ENCODE results near the gene CERK.

Gene CERK

DNA sequence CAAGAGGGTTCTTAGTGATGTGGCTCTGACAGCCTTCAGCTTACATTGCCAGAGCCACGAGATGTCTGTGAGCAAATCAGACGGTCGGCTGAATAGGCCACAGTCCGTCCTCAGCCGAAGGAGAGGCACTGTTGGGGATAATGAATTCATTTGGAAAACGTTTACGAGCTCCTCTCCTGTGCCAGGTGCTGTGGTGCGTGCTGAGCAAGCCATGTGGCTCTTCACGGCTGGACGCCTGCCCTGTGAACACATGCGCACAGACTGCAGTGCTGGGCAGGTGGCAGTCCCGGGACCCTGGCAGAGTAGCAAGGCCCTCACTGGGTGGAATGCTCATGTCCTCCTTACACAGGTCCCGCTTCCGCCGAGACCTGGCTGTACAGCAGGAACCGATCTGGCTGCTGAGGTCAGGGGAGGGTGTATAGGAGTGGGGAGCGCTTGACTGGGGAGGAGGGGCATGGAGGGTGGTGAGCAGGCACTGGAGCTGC, 31.2 kb upstream of the CERK start:
- H3K4me3 ChIP-seq (IDR thresholded peaks at IDR 0.05; ENCODE audit: insufficient read depth, low read depth, low read length), result no peak overlapping the region
- TF ChIP-seq, protein P1, sequence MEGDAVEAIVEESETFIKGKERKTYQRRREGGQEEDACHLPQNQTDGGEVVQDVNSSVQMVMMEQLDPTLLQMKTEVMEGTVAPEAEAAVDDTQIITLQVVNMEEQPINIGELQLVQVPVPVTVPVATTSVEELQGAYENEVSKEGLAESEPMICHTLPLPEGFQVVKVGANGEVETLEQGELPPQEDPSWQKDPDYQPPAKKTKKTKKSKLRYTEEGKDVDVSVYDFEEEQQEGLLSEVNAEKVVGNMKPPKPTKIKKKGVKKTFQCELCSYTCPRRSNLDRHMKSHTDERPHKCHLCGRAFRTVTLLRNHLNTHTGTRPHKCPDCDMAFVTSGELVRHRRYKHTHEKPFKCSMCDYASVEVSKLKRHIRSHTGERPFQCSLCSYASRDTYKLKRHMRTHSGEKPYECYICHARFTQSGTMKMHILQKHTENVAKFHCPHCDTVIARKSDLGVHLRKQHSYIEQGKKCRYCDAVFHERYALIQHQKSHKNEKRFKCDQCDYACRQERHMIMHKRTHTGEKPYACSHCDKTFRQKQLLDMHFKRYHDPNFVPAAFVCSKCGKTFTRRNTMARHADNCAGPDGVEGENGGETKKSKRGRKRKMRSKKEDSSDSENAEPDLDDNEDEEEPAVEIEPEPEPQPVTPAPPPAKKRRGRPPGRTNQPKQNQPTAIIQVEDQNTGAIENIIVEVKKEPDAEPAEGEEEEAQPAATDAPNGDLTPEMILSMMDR (conservative IDR thresholded peaks at IDR 0.05; ENCODE audit: low read depth, low read length), result no peak
- no peak overlapping the region for H2AFZ ChIP-seq (ENCODE audit: low read depth)
- no peak overlapping the region for H3K4me2 ChIP-seq
- peaks cover 22% of the 10 kb centered on the region; the same call in 1 of the 2 replicates for H3K79me2 ChIP-seq (ENCODE audit: insufficient read depth, low read depth)
- H3K4me1 ChIP-seq (ENCODE audit: low read depth, poor library complexity, severe bottlenecking), result no peaks in the 10 kb centered on the region
- no peaks in the 10 kb centered on the region for H3K27me3 ChIP-seq (ENCODE audit: insufficient read depth, low read depth)
- no peak overlapping the region for H3K27ac ChIP-seq
- no peaks in the 10 kb centered on the region for H4K20me1 ChIP-seq (ENCODE audit: insufficient read depth)
- H3K9ac ChIP-seq, result no peak overlapping the region
- no peaks in the 10 kb centered on the region for H3K36me3 ChIP-seq (ENCODE audit: insufficient read depth)

GRCh38 chr22:46767249-46767985, 29.4 kb upstream of the CERK start:
- Histone ChIP-seq H4K20me1 (ENCODE audit: insufficient read depth) (no peaks in the 10 kb centered on the region), H3K79me2 (ENCODE audit: insufficient read depth, low read depth) (peaks cover 38% of the 10 kb centered on the region; the same call in 1 of the 2 replicates), H3K4me2 (no peak overlapping the region), H3K4me3 (IDR thresholded peaks at IDR 0.05; ENCODE audit: insufficient read depth, low read depth, low read length) (no peak overlapping the region), H3K9ac (no peak overlapping the region), H2AFZ (ENCODE audit: low read depth) (no peak overlapping the region), H3K27ac (no peak overlapping the region), H3K27me3 (ENCODE audit: insufficient read depth, low read depth) (no peaks in the 10 kb centered on the region), H3K4me1 (ENCODE audit: low read depth, poor library complexity, severe bottlenecking) (peaks cover 5% of the 10 kb centered on the region), H3K36me3 (ENCODE audit: insufficient read depth) (no peaks in the 10 kb centered on the region)
- TF ChIP-seq, protein P1 (conservative IDR thresholded peaks at IDR 0.05; ENCODE audit: low read depth, low read length), result no peak

DNA sequence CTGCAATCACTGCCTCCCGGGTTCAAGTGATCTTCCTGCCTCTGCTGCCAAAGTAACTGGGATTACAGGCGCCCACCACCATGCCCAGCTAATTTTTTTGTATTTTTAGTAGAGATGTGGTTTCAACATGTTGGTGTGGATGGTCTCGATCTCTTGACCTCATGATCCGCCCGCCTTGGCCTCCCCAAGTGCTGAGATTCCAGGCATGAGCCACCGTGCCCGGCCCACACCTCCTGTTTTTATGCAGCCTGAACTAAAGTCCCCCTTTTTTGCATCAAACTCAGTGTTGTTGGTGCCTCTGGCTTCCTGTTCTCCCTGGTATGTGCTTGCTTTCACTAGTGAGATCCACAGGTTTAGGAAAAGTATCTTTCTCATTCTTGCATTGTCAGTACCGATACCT, 28.6 kb upstream of the CERK start:
- H3K36me3 ChIP-seq (ENCODE audit: insufficient read depth), result no peaks in the 10 kb centered on the region
- H3K79me2 ChIP-seq (ENCODE audit: insufficient read depth, low read depth), result peaks cover 38% of the 10 kb centered on the region; the same call in 1 of the 2 replicates
- TF ChIP-seq, protein P1 (conservative IDR thresholded peaks at IDR 0.05; ENCODE audit: low read depth, low read length), result no peak
- H2AFZ ChIP-seq (ENCODE audit: low read depth), result no peak overlapping the region
- H3K4me2 ChIP-seq, result no peak overlapping the region
- no peak overlapping the region for H3K4me3 ChIP-seq (IDR thresholded peaks at IDR 0.05; ENCODE audit: insufficient read depth, low read depth, low read length)
- H3K27ac ChIP-seq, result no peak overlapping the region
- peaks cover 6% of the 10 kb centered on the region for H3K4me1 ChIP-seq (ENCODE audit: low read depth, poor library complexity, severe bottlenecking)
- H3K27me3 ChIP-seq (ENCODE audit: insufficient read depth, low read depth), result no peaks in the 10 kb centered on the region
- H3K9ac ChIP-seq, result no peak overlapping the region
- H4K20me1 ChIP-seq (ENCODE audit: insufficient read depth), result no peaks in the 10 kb centered on the region

- Histone ChIP-seq H3K36me3 (ENCODE audit: insufficient read depth) (no peaks in the 10 kb centered on the region), H4K20me1 (ENCODE audit: insufficient read depth) (no peaks in the 10 kb centered on the region), H3K27me3 (ENCODE audit: insufficient read depth, low read depth) (no peaks in the 10 kb centered on the region), H2AFZ (ENCODE audit: low read depth) (no peak overlapping the region), H3K4me1 (ENCODE audit: low read depth, poor library complexity, severe bottlenecking) (peaks cover 12% of the 10 kb centered on the region), H3K9ac (no peak overlapping the region), H3K4me2 (no peak overlapping the region), H3K79me2 (ENCODE audit: insufficient read depth, low read depth) (peaks cover 38% of the 10 kb centered on the region; the same call in 1 of the 2 replicates), H3K27ac (no peak overlapping the region), H3K4me3 (IDR thresholded peaks at IDR 0.05; ENCODE audit: insufficient read depth, low read depth, low read length) (no peak overlapping the region)
- TF ChIP-seq, protein P1 (conservative IDR thresholded peaks at IDR 0.05; ENCODE audit: low read depth, low read length), result no peak
Measured at GRCh38 chr22:46764779-46765485, 26.9 kb upstream of the CERK start.
